H1 (cell line): ENCODE measurements around the gene SLC8A1. TPM values are rescaled to one million over a fixed set of nuclear protein-coding genes. Genes with fewer than 3 reads are reported as not detected.

ENCODE experiments used
- CTCF ChIA-PET: fragments of 300-600 bp; sonication (Branson Sonifier 250); formaldehyde crosslinking; loops from one replicate; lab custom pipeline; 2021; ENCODE audit not compliant: partially characterized antibody; lab: Charles Lee
- POLR2A ChIA-PET: fragments of 300-600 bp; sonication (Branson Sonifier 250); formaldehyde crosslinking; loops from one replicate; lab custom pipeline; 2021; ENCODE audit warnings: inconsistent platforms; ENCODE audit not compliant: partially characterized antibody; lab: Charles Lee
- DNase-seq, 2 experiments: peaks; one replicate each; pipeline versions ENCODE4 v3.0.0 to v3.0.0-alpha.2; 2010 to 2022; ENCODE audit warnings: low spot score in 2 of 2, low read depth in 1 of 2, mixed read lengths in 1 of 2
- FAIRE-seq: peaks from 2 replicates; lab custom pipeline; 2011; peaks lifted over from hg19 to GRCh38; lab: Jason Lieb, UNC
- H2AFZ ChIP-seq: 2 replicates; pipeline ENCODE4 v1.8.1; 2012; ENCODE audit warnings: low read length, inconsistent platforms
- H2AK5ac ChIP-seq: 2 replicates; pipeline ENCODE4 v1.6.1; 2013; ENCODE audit warnings: low read depth, low read length
- H2BK120ac ChIP-seq: replicated peaks from 2 replicates; pipeline ENCODE3; 2013; ENCODE audit warnings: low read depth, low read length, inconsistent platforms
- H2BK12ac ChIP-seq: 2 replicates; pipeline ENCODE4 v1.6.1; 2013; ENCODE audit warnings: low read depth, low read length
- H2BK15ac ChIP-seq: 2 replicates; pipeline ENCODE4 v1.6.1; 2013; ENCODE audit warnings: low read length
- H2BK20ac ChIP-seq: 2 replicates; pipeline ENCODE4 v1.6.1; 2013; ENCODE audit warnings: low read length
- H2BK5ac ChIP-seq: 2 replicates; pipeline ENCODE4 v1.6.1; 2013; ENCODE audit warnings: low read depth, low read length
- H3K14ac ChIP-seq: 2 replicates; pipeline ENCODE4 v1.6.1; 2013; ENCODE audit warnings: inconsistent platforms; ENCODE audit not compliant: insufficient read length
- H3K18ac ChIP-seq: 2 replicates; pipeline ENCODE4 v1.6.1; 2013; ENCODE audit warnings: low read length; ENCODE audit errors: extremely low read depth
- H3K23ac ChIP-seq: 2 replicates; pipeline ENCODE4 v1.6.1; 2013; ENCODE audit warnings: inconsistent platforms; ENCODE audit not compliant: insufficient read length
- H3K23me2 ChIP-seq: 2 replicates; pipeline ENCODE4 v1.6.1; 2013; ENCODE audit warnings: low read depth, low read length
- H3K27ac ChIP-seq: 2 replicates; pipeline ENCODE4 v1.6.1; 2011; ENCODE audit warnings: low read depth, low read length, inconsistent platforms
- H3K27me3 ChIP-seq, 4 experiments: replicated peaks in 1 of 4; 1 replicate in 1 of 4; 2 replicates in 3 of 4; pipeline versions ENCODE4 v1.6.1 to v1.8.1; 2011 to 2013; ENCODE audit warnings: low read length in 3 of 4, mild to moderate bottlenecking in 3 of 4, inconsistent platforms in 2 of 4, mixed read lengths in 2 of 4, moderate library complexity in 1 of 4; ENCODE audit not compliant: control insufficient read depth in 3 of 4, insufficient read depth in 3 of 4; ENCODE audit errors: extremely low read depth in 1 of 4
- H3K36me3 ChIP-seq, 4 experiments: 2 replicates each; pipeline versions ENCODE4 v1.6.1 to v1.8.1; 2011 to 2013; ENCODE audit warnings: mild to moderate bottlenecking in 4 of 4, low read length in 3 of 4, moderate library complexity in 2 of 4, control low read depth in 1 of 4, inconsistent platforms in 1 of 4; ENCODE audit not compliant: insufficient read depth in 4 of 4, control insufficient read depth in 2 of 4
- H3K4ac ChIP-seq: replicated peaks from 2 replicates; pipeline ENCODE3; 2013; ENCODE audit warnings: low read length, low read depth, mixed read lengths, inconsistent platforms; ENCODE audit not compliant: insufficient read length
- H3K4me1 ChIP-seq, 4 experiments: replicated peaks in 1 of 4; 1 replicate in 1 of 4; 2 replicates in 3 of 4; pipeline versions ENCODE4 v1.6.1 to v1.8.1; 2011 to 2013; ENCODE audit warnings: low read length in 3 of 4, inconsistent platforms in 2 of 4, mixed read lengths in 1 of 4; ENCODE audit not compliant: insufficient read depth in 4 of 4, control insufficient read depth in 3 of 4
- H3K4me2 ChIP-seq, 2 experiments: 2 replicates each; pipeline versions ENCODE4 v1.6.1 to v1.8.1; 2011 to 2013; ENCODE audit warnings: low read depth in 2 of 2, low read length in 2 of 2, control low read depth in 1 of 2, inconsistent platforms in 1 of 2, mild to moderate bottlenecking in 1 of 2; ENCODE audit not compliant: insufficient read depth in 1 of 2
- H3K4me3 ChIP-seq, 4 experiments: fragments of 200-600, 300-600 bp in 1 of 4; sonication (generic), shearing (Covaris generic), sonication (Bioruptor Twin) in 1 of 4; 2 replicates each; pipeline versions ENCODE4 v1.5.1 to v1.8.1; 2011 to 2016; ENCODE audit warnings: low read length in 4 of 4, low read depth in 3 of 4, control low read depth in 2 of 4, inconsistent platforms in 2 of 4, mild to moderate bottlenecking in 2 of 4, mixed read lengths in 1 of 4, moderate library complexity in 1 of 4; ENCODE audit not compliant: insufficient read depth in 2 of 4; ENCODE audit errors: extremely low read depth in 1 of 4
- H3K56ac ChIP-seq: replicated peaks from 2 replicates; pipeline ENCODE3; 2013; ENCODE audit warnings: low read depth, mild to moderate bottlenecking, mixed read lengths, low read length, inconsistent platforms; ENCODE audit not compliant: insufficient read length
- H3K79me1 ChIP-seq: 2 replicates; pipeline ENCODE4 v1.6.1; 2013; ENCODE audit warnings: low read depth, low read length, control low read depth
- H3K79me2 ChIP-seq, 2 experiments: 2 replicates each; pipeline versions ENCODE4 v1.6.1 to v1.8.1; 2012 to 2013; ENCODE audit warnings: low read length in 2 of 2, mild to moderate bottlenecking in 2 of 2, inconsistent platforms in 1 of 2; ENCODE audit not compliant: insufficient read depth in 2 of 2, control insufficient read depth in 1 of 2
- H3K9ac ChIP-seq, 4 experiments: replicated peaks in 1 of 4; 1 replicate in 1 of 4; 2 replicates in 3 of 4; pipeline versions ENCODE4 v1.6.1 to v1.8.1; 2011 to 2013; ENCODE audit warnings: low read depth in 3 of 4, low read length in 3 of 4, control low read depth in 2 of 4, mild to moderate bottlenecking in 2 of 4, moderate library complexity in 2 of 4, inconsistent platforms in 1 of 4; ENCODE audit errors: extremely low read depth in 1 of 4
- H3K9me3 ChIP-seq, 2 experiments: 2 replicates each; pipeline versions ENCODE4 v1.6.1 to v1.8.1; 2012 to 2013; ENCODE audit warnings: mild to moderate bottlenecking in 2 of 2, moderate library complexity in 2 of 2, control low read depth in 1 of 2, inconsistent platforms in 1 of 2, low read depth in 1 of 2, low read length in 1 of 2, mixed read lengths in 1 of 2; ENCODE audit not compliant: insufficient read depth in 2 of 2
- H4K20me1 ChIP-seq, 2 experiments: replicated peaks in 1 of 2; 2 replicates each; pipeline versions ENCODE3 to v1.8.1; 2011 to 2013; ENCODE audit warnings: inconsistent platforms in 2 of 2, low read length in 2 of 2, mild to moderate bottlenecking in 1 of 2; ENCODE audit not compliant: insufficient read depth in 2 of 2, control insufficient read depth in 1 of 2
- H4K5ac ChIP-seq: 2 replicates; pipeline ENCODE4 v1.6.1; 2013; ENCODE audit warnings: low read length, low read depth, mixed read lengths, inconsistent platforms; ENCODE audit not compliant: insufficient read length
- H4K8ac ChIP-seq: 2 replicates; pipeline ENCODE4 v1.8.0; 2013; ENCODE audit warnings: mild to moderate bottlenecking, moderate library complexity, low read length, inconsistent platforms; ENCODE audit not compliant: insufficient read depth; ENCODE audit errors: extremely low read depth
- H4K91ac ChIP-seq: replicated peaks from 2 replicates; pipeline ENCODE3; 2013; ENCODE audit warnings: low read length, mixed read lengths, inconsistent platforms; ENCODE audit not compliant: insufficient read length
- CHD1 ChIP-seq: IDR thresholded peaks from 2 replicates; pipeline ENCODE4 v1.6.1; 2012; ENCODE audit warnings: low read depth, low read length, improper control_type of control experiment
- CREB1 ChIP-seq: IDR thresholded peaks from 2 replicates; pipeline ENCODE4 v1.6.1; 2012; ENCODE audit warnings: inconsistent platforms
- SIN3A ChIP-seq, 2 experiments: IDR thresholded peaks in 1 of 2; conservative IDR thresholded peaks in 1 of 2; 2 replicates each; pipeline ENCODE4 v1.6.1; 2011 to 2012; ENCODE audit warnings: low read length in 2 of 2, improper control_type of control experiment in 1 of 2, low read depth in 1 of 2, mild to moderate bottlenecking in 1 of 2
- SP4 ChIP-seq: IDR thresholded peaks from 2 replicates; pipeline ENCODE4 v1.6.1; 2012; ENCODE audit warnings: low read length, inconsistent platforms
- TAF7 ChIP-seq: optimal IDR thresholded peaks from 2 replicates; pipeline ENCODE3; 2011; ENCODE audit warnings: low read depth, mild to moderate bottlenecking, inconsistent platforms, low read length, moderate library complexity, borderline replicate concordance
- TCF12 ChIP-seq: IDR thresholded peaks from 2 replicates; pipeline ENCODE4 v1.6.1; 2011; ENCODE audit warnings: low read depth, mild to moderate bottlenecking, low read length
- ZNF274 ChIP-seq: IDR thresholded peaks from 2 replicates; pipeline ENCODE4 v1.7.0; 2012; ENCODE audit warnings: low read length, borderline replicate concordance; ENCODE audit errors: extremely low read depth
- WGBS, 2 experiments: shearing (Covaris generic) in 1 of 2; methylation state at CpG; one replicate each; pipeline versions ENCODE4 v1.1.6 to v1.1.7; 2013 to 2015; ENCODE audit warnings: low lambda C conversion rate in 2 of 2, mixed read lengths in 2 of 2, inconsistent platforms in 1 of 2, low coverage in 1 of 2, missing lambda C conversion rate in 1 of 2; ENCODE audit not compliant: insufficient replicate concordance in 2 of 2, insufficient coverage in 1 of 2, insufficient read length in 1 of 2; ENCODE audit errors: extremely low coverage in 1 of 2, missing lambda C conversion rate in 1 of 2; 5-methylcytosine and 5-hydroxymethylcytosine counted together
- polyA plus RNA-seq, 7 experiments: library from polyadenylated mRNA; depleted of rRNA in 3 of 7; stranded (reverse) in 5 of 7; unstranded in 2 of 7; fragments of >200 nt in 5 of 7; fragments of 200-250 nt in 2 of 7; gene quantifications; 1 replicate in 5 of 7; 2 replicates in 1 of 7; 4 replicates in 1 of 7; pipeline versions ENCODE4 v1.2.1 to v1.2.3, GENCODE V29; 2011 to 2013; ENCODE audit warnings: missing spikeins in 2 of 7, mixed read lengths in 2 of 7
- total RNA-seq: library from RNA; stranded (reverse); fragmentation: NEBNext Ultra II Directional; extraction: Animal tissue kit (Norgen Biotek cat#: 25700); gene quantifications from 2 replicates; pipeline ENCODE4 v1.2.1, GENCODE V29; 2021
- TF ChIP-seq, protein P1 (sequence below): IDR thresholded peaks from 2 replicates; pipeline ENCODE4 v1.6.1; 2012; ENCODE audit warnings: inconsistent platforms

SLC8A1 gene
- total and polyA plus RNA-seq, 2 of the 8 experiments (the other 6 are each of a cell fraction or from before 2014, with no cell fraction given): 0.68 to 3.6 TPM

DNA sequence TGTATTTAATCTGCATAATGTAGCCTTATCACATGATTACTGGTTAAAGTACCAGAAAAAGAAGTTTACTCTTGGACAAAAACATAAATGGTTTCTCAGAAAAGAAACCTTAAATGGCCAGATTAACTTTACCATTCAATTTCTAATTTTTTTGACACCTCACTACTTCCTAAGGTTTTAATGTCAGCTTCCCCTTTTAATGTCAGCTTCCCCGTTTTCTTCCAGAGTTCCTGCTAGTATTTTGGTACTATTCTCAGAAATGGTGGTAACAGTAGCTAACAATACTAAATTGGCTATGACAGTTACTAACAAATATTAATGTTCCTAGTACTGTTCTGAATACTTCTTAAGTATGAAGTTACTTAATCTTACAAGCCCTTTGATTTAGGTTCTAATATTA, 22.4 kb upstream of the SLC8A1 start:
- WGBS, 2 experiments: 87% methylated on average over 1 of the region's 1 CpG; no CpG with 5 or more reads in 1 of the 2 experiments
- H3K4me2 ChIP-seq: no peak overlapping the region
- 0 out of 2 replicates have a peak, but pooled peaks cover 2% of the 10 kb centered on the region for H3K23me2 ChIP-seq
- H3K56ac ChIP-seq: no peak overlapping the region
- H3K27me3 ChIP-seq: no peaks in the 10 kb centered on the region
- no peaks in the 10 kb centered on the region for H3K79me1 ChIP-seq
- no peaks in the 10 kb centered on the region for H3K79me2 ChIP-seq
- POLR2A ChIA-PET: no interaction called here
- H4K20me1 ChIP-seq: no peaks in the 10 kb centered on the region
- CTCF ChIA-PET: interaction anchor here (1.3 to 1.6 kb wide), 2 partner anchors 31 to 561 kb away, joined by 3 read pairs; no protein-coding TSS in a partner anchor
- H2BK20ac ChIP-seq: no peak overlapping the region
- H2AK5ac ChIP-seq: no peak overlapping the region
- H2BK15ac ChIP-seq: no peak overlapping the region
- H3K4me1 ChIP-seq: no peaks in the 10 kb centered on the region
- no peak for TF ChIP-seq SP4
- TF ChIP-seq TCF12: no peak
- TF ChIP-seq, protein P1, sequence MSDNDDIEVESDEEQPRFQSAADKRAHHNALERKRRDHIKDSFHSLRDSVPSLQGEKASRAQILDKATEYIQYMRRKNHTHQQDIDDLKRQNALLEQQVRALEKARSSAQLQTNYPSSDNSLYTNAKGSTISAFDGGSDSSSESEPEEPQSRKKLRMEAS: no peak
- TF ChIP-seq ZNF274: no peak
- TF ChIP-seq TAF7: no peak
- no peak for TF ChIP-seq SIN3A (conservative IDR thresholded peaks at IDR 0.05 in 1 of 2, IDR thresholded peaks at IDR 0.05 in 1 of 2; ENCODE audit: low read depth in 1 of 2, low read length in 2 of 2)
- no peak for TF ChIP-seq CHD1
- no peak for TF ChIP-seq CREB1
- no peak overlapping the region for H2BK5ac ChIP-seq
- H3K4me3 ChIP-seq: no peak overlapping the region
- H3K27ac ChIP-seq: no peak overlapping the region
- no peaks in the 10 kb centered on the region for H3K9me3 ChIP-seq
- no peak overlapping the region for H2BK120ac ChIP-seq
- DNase-seq: no peak
- H4K5ac ChIP-seq: no peak overlapping the region
- no peaks in the 10 kb centered on the region for H3K36me3 ChIP-seq
- no peak overlapping the region for H2AFZ ChIP-seq
- H3K14ac ChIP-seq: no peak overlapping the region
- FAIRE-seq: no peak
- no peak overlapping the region for H3K9ac ChIP-seq
- H4K91ac ChIP-seq: no peak overlapping the region
- no peak overlapping the region for H2BK12ac ChIP-seq
- no peak overlapping the region for H3K4ac ChIP-seq
- H3K23ac ChIP-seq: no peak overlapping the region
- no peak overlapping the region for H3K18ac ChIP-seq
- H4K8ac ChIP-seq: no peak overlapping the region
